H9 (cell line): ENCODE results near the gene TOP1. TPM values are rescaled to one million over a fixed set of nuclear protein-coding genes. Genes with fewer than 3 reads are reported as not detected.

Experiments
- DNase-seq: peaks from one replicate; pipeline ENCODE4 v3.0.0-alpha.2; 2017
- H2AFZ ChIP-seq: one replicate; pipeline ENCODE4 v1.6.1; 2013; ENCODE audit warnings: mild to moderate bottlenecking, low read length, control low read depth, moderate library complexity
- H2AK5ac ChIP-seq: 2 replicates; pipeline ENCODE4 v1.6.1; 2013; ENCODE audit warnings: low read length, control low read depth, mixed read lengths; ENCODE audit not compliant: insufficient read length
- H2BK120ac ChIP-seq: one replicate; pipeline ENCODE4 v1.6.1; 2013; ENCODE audit warnings: low read depth, mild to moderate bottlenecking, low read length, control low read depth, inconsistent platforms; ENCODE audit not compliant: poor library complexity, severe bottlenecking
- H2BK12ac ChIP-seq: 2 replicates; pipeline ENCODE4 v1.6.1; 2013; ENCODE audit warnings: low read length, control low read depth, mixed read lengths, low read depth; ENCODE audit not compliant: insufficient read length
- H2BK15ac ChIP-seq: 2 replicates; pipeline ENCODE4 v1.6.1; 2013; ENCODE audit warnings: low read depth, low read length, control low read depth
- H2BK20ac ChIP-seq: one replicate; pipeline ENCODE4 v1.6.1; 2013; ENCODE audit warnings: low read depth, mild to moderate bottlenecking, low read length, control low read depth, inconsistent platforms; ENCODE audit not compliant: poor library complexity, severe bottlenecking
- H2BK5ac ChIP-seq: 2 replicates; pipeline ENCODE4 v1.6.1; 2013; ENCODE audit warnings: low read length, control low read depth, mixed read lengths; ENCODE audit not compliant: insufficient read length
- H3K14ac ChIP-seq: 2 replicates; pipeline ENCODE4 v1.6.1; 2013; ENCODE audit warnings: low read length, control low read depth; ENCODE audit not compliant: insufficient read depth
- H3K18ac ChIP-seq: 2 replicates; pipeline ENCODE4 v1.6.1; 2013; ENCODE audit warnings: low read depth, mild to moderate bottlenecking, mixed read lengths, low read length, control low read depth; ENCODE audit not compliant: insufficient read length
- H3K23ac ChIP-seq: 2 replicates; pipeline ENCODE4 v1.6.1; 2013; ENCODE audit warnings: low read length, control low read depth, mixed read lengths, low read depth; ENCODE audit not compliant: insufficient read length
- H3K23me2 ChIP-seq: 2 replicates; pipeline ENCODE4 v1.6.1; 2013; ENCODE audit warnings: low read depth, mild to moderate bottlenecking, mixed read lengths, low read length, control low read depth; ENCODE audit not compliant: insufficient read length, poor library complexity, severe bottlenecking
- H3K27ac ChIP-seq: 2 replicates; pipeline ENCODE4 v1.5.1; 2013; ENCODE audit warnings: low read length, control low read depth, mixed read lengths, low read depth; ENCODE audit not compliant: insufficient read length
- H3K27me3 ChIP-seq: 2 replicates; pipeline ENCODE4 v1.6.1; 2013; ENCODE audit warnings: low read length, control low read depth, inconsistent platforms; ENCODE audit not compliant: insufficient read depth
- H3K4ac ChIP-seq: 2 replicates; pipeline ENCODE4 v1.6.1; 2013; ENCODE audit warnings: low read depth, mild to moderate bottlenecking, control low read depth, inconsistent platforms, low read length, moderate library complexity
- H3K4me1 ChIP-seq: 2 replicates; pipeline ENCODE4 v1.6.1; 2013; ENCODE audit warnings: low read length, control low read depth, inconsistent platforms; ENCODE audit not compliant: insufficient read depth
- H3K4me2 ChIP-seq: 2 replicates; pipeline ENCODE4 v1.6.1; 2013; ENCODE audit warnings: low read length, control low read depth, mixed read lengths; ENCODE audit not compliant: insufficient read length, insufficient read depth
- H3K56ac ChIP-seq: 2 replicates; pipeline ENCODE4 v1.6.1; 2013; ENCODE audit warnings: low read depth, mild to moderate bottlenecking, mixed read lengths, low read length, control low read depth; ENCODE audit not compliant: insufficient read length
- H3K79me1 ChIP-seq: 2 replicates; pipeline ENCODE4 v1.6.1; 2013; ENCODE audit warnings: low read depth, mild to moderate bottlenecking, moderate library complexity, low read length, control low read depth, inconsistent platforms; ENCODE audit not compliant: insufficient read depth, poor library complexity, severe bottlenecking
- H3K79me2 ChIP-seq: 2 replicates; pipeline ENCODE4 v1.6.1; 2013; ENCODE audit warnings: low read length, control low read depth, inconsistent platforms; ENCODE audit not compliant: insufficient read depth
- H3K9ac ChIP-seq: 2 replicates; pipeline ENCODE4 v1.6.1; 2013; ENCODE audit warnings: low read length, control low read depth, mixed read lengths; ENCODE audit not compliant: insufficient read length; ENCODE audit errors: extremely low read depth
- H3K9me3 ChIP-seq: one replicate; pipeline ENCODE4 v1.6.1; 2013; ENCODE audit warnings: low read depth, low read length, inconsistent platforms; ENCODE audit not compliant: control insufficient read depth
- H3T11ph ChIP-seq: one replicate; pipeline ENCODE4 v1.6.1; 2013; ENCODE audit warnings: mild to moderate bottlenecking, low read length, control low read depth, inconsistent platforms
- H4K20me1 ChIP-seq: one replicate; pipeline ENCODE4 v1.6.1; 2013; ENCODE audit not compliant: control insufficient read depth, insufficient read length, insufficient read depth
- H4K5ac ChIP-seq: 2 replicates; pipeline ENCODE4 v1.6.1; 2013; ENCODE audit warnings: low read depth, mild to moderate bottlenecking, mixed read lengths, low read length, control low read depth; ENCODE audit not compliant: insufficient read length
- H4K8ac ChIP-seq: replicated peaks from 2 replicates; pipeline ENCODE4 v1.6.1; 2013; ENCODE audit warnings: low read length, control low read depth, mixed read lengths, low read depth; ENCODE audit not compliant: insufficient read length
- H4K91ac ChIP-seq: 2 replicates; pipeline ENCODE4 v1.6.1; 2013; ENCODE audit warnings: low read depth, mild to moderate bottlenecking, moderate library complexity, mixed read lengths, low read length, control low read depth; ENCODE audit not compliant: insufficient read length
- H3K27ac Mint-ChIP-seq, 3 experiments: 2 replicates in 2 of 3; 3 replicates in 1 of 3; pipeline ENCODE4 v1.8.0; 2020 to 2021; ENCODE audit warnings: mixed read lengths in 3 of 3, mild to moderate bottlenecking in 1 of 3, moderate library complexity in 1 of 3
- H3K27me3 Mint-ChIP-seq: 2 replicates; pipeline ENCODE4 v1.8.0; 2021; ENCODE audit warnings: low read depth, mild to moderate bottlenecking, moderate library complexity, mixed read lengths
- H3K36me3 Mint-ChIP-seq, 3 experiments: 2 replicates in 2 of 3; 3 replicates in 1 of 3; pipeline ENCODE4 v1.8.0; 2020 to 2021; ENCODE audit warnings: low read depth in 3 of 3, mixed read lengths in 3 of 3; ENCODE audit not compliant: insufficient read depth in 1 of 3
- H3K4me1 Mint-ChIP-seq, 2 experiments: 2 replicates each; pipeline ENCODE4 v1.8.0; 2020; ENCODE audit warnings: mixed read lengths in 2 of 2
- H3K4me3 Mint-ChIP-seq, 2 experiments: 2 replicates in 1 of 2; 3 replicates in 1 of 2; pipeline ENCODE4 v1.8.0; 2020 to 2021; ENCODE audit warnings: mild to moderate bottlenecking in 2 of 2, mixed read lengths in 2 of 2, moderate library complexity in 1 of 2
- H3K9me3 Mint-ChIP-seq, 2 experiments: 2 replicates in 1 of 2; 3 replicates in 1 of 2; pipeline ENCODE4 v1.8.0; 2020; ENCODE audit warnings: mild to moderate bottlenecking in 2 of 2, mixed read lengths in 2 of 2, moderate library complexity in 1 of 2
- CTCF ChIP-seq: fragments of 200-600 bp; sonication (generic); conservative IDR thresholded peaks from 3 replicates; pipeline ENCODE4 v1.8.0; 2021; ENCODE audit warnings: antibody characterized with exemption, mild to moderate bottlenecking
- WGBS: extraction: QIAGEN DNeasy Blood & Tissue Kit; methylation state at CpG from one replicate; pipeline ENCODE4 v1.1.7; 2013; ENCODE audit warnings: missing lambda C conversion rate, low lambda C conversion rate, mixed read lengths; ENCODE audit not compliant: insufficient read length; ENCODE audit errors: extremely low coverage; 5-methylcytosine and 5-hydroxymethylcytosine counted together
- total RNA-seq: library from RNA; stranded (reverse); gene quantifications from 2 replicates; pipeline ENCODE4 v1.2.1, GENCODE V29; 2021

TOP1 gene
- total RNA-seq, 1 experiment from 2014 or later, result 96.4 TPM

DNA sequence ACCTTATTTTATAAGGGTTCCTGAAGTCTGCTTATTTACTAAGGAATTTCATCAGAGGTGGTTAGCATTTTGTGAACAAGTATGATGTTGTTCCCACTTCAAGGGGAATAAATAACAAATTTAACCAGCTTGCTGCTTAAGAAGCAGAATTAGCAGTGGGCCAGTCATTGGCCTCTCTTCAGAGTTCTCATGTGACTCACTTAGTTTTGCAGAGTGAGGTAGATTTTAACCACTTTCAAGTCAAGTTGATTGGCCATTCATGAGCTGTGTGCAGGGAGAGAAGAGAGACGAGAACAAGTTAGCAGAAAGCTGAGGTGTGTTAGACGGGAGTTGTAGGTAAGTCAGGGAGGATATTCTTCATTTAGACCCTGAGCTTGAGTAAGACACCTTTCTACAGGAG is 18.1 kb downstream of the TOP1 start:
- no peak overlapping the region for H3K56ac ChIP-seq
- no peak overlapping the region for H2BK120ac ChIP-seq
- no peak overlapping the region for H2BK15ac ChIP-seq
- no peak overlapping the region for H2AFZ ChIP-seq
- no peaks in the 10 kb centered on the region for H3K23me2 ChIP-seq
- peaks cover 3% of the 10 kb centered on the region for H3K79me1 ChIP-seq
- WGBS, result no CpG with 5 or more reads among the region's 2 CpGs
- no peak overlapping the region for H3K27ac ChIP-seq
- H4K8ac ChIP-seq, result no peak overlapping the region
- no peak overlapping the region for H2AK5ac ChIP-seq
- peaks cover 0 to 10% (median 0%) of the 10 kb centered on the region in 3 experiments; a peak in 3 of 7 replicates for H3K36me3 Mint-ChIP-seq
- no peak overlapping the region for H3K18ac ChIP-seq
- peaks cover 69% of the 10 kb centered on the region in 2 experiments for H3K4me1 Mint-ChIP-seq
- H2BK20ac ChIP-seq, result no peak overlapping the region
- no peak for TF ChIP-seq CTCF
- peak overlapping the region; percentile 1 for H3K4me2 ChIP-seq
- peaks cover 16% of the 10 kb centered on the region; the same call in 1 of the 2 replicates for H3K4me1 ChIP-seq
- no peaks in the 10 kb centered on the region for H3K27me3 Mint-ChIP-seq
- no peak overlapping the region for H3K14ac ChIP-seq
- H2BK5ac ChIP-seq, result no peak overlapping the region
- no peak overlapping the region for H3K9ac ChIP-seq
- H4K91ac ChIP-seq, result no peak overlapping the region
- peaks cover 34% of the 10 kb centered on the region; the same call in 1 of the 2 replicates for H3K79me2 ChIP-seq
- no peak overlapping the region for H3K23ac ChIP-seq
- H3K4me3 Mint-ChIP-seq, result no peak overlapping the region
- DNase-seq, result no peak
- H3K4ac ChIP-seq, result no peak overlapping the region
- H3K9me3 ChIP-seq, result no peaks in the 10 kb centered on the region
- H3K9me3 Mint-ChIP-seq, result no peaks in the 10 kb centered on the region
- H2BK12ac ChIP-seq, result no peak overlapping the region
- H3T11ph ChIP-seq, result no peak overlapping the region
- H3K27me3 ChIP-seq, result no peaks in the 10 kb centered on the region
- H3K27ac Mint-ChIP-seq, result no peak overlapping the region
- no peak overlapping the region for H4K5ac ChIP-seq
- H4K20me1 ChIP-seq, result peaks cover 2% of the 10 kb centered on the region
